OCI-LY3 (cell line): ENCODE measurements around the gene ACACA.

ENCODE experiments used
- CTCF ChIP-seq: fragments of 200-600, 300-600 bp; sonication (generic); IDR thresholded peaks from 2 replicates; pipeline ENCODE4 v1.5.1; 2014; ENCODE audit warnings: antibody characterized with exemption, low read length, low read depth
- EZH2phosphoT487 ChIP-seq: fragments of 200-600 bp; shearing (Covaris generic); IDR thresholded peaks from 2 replicates; pipeline ENCODE4 v1.6.1; 2018; ENCODE audit warnings: antibody characterized with exemption, mixed run types, low read depth

GRCh38 chr17:37096071-37096470 is 310.6 kb downstream of the ACACA start:
- no peak for TF ChIP-seq CTCF
- no peak for TF ChIP-seq EZH2phosphoT487
